Measurements from ENCODE around the gene EXPH5. TPM values are rescaled to one million over a fixed set of nuclear protein-coding genes. Genes with fewer than 3 reads are reported as not detected.

EXPH5 gene
- total RNA-seq, 1 experiment from 2014 or later: 18.3 TPM

DNA sequence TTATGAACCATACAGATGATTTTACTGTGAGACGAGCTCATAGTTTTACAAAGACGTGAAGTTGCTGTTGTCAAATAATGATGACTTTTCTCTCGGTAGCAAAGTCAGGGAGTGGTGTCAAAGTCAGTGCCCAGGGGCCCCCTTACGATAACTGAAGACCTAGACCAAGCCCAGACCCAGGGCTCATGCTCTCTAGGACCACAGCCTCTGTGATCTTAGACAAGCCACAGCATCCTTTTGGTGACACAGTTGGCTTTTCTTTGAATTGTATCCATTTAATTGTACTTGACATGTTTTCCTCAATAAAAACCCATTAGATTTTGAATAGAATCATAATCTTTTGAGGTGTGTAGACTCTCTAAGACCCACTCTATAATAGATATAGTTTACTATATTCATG is 77.4 kb downstream of the EXPH5 start:
- no peaks in the 10 kb centered on the region for H4K20me1 ChIP-seq (ENCODE audit: insufficient read depth)
- RAD21 ChIA-PET (ENCODE audit: low non-redundant PET in 1 of 2, low total read pairs in 2 of 2, uncharacterized antibody in 2 of 2, unreplicated experiment in 2 of 2): no interaction called here
- TF ChIP-seq, protein P1, sequence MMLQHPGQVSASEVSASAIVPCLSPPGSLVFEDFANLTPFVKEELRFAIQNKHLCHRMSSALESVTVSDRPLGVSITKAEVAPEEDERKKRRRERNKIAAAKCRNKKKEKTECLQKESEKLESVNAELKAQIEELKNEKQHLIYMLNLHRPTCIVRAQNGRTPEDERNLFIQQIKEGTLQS (IDR thresholded peaks at IDR 0.05): no peak
- no peak for TF ChIP-seq EZH2 (IDR thresholded peaks at IDR 0.05)
- no peak for TF ChIP-seq POLR2A (IDR thresholded peaks at IDR 0.05; ENCODE audit: borderline replicate concordance, extremely low read depth, insufficient read depth, insufficient read length)
- TF ChIP-seq TCF7L2 (IDR thresholded peaks at IDR 0.05; ENCODE audit: borderline replicate concordance, extremely low read depth, insufficient read depth, insufficient read length): no peak
- no peak for TF ChIP-seq SRF (IDR thresholded peaks at IDR 0.05; ENCODE audit: low read depth)
- TF ChIP-seq EGR1 (IDR thresholded peaks at IDR 0.05; ENCODE audit: low read depth): no peak
- TF ChIP-seq REST (IDR thresholded peaks at IDR 0.05; ENCODE audit: low read depth): no peak
- H2AFZ ChIP-seq (ENCODE audit: low read depth, low read length, poor library complexity, severe bottlenecking): no peak overlapping the region
- H3K9me3 ChIP-seq (ENCODE audit: control insufficient read depth in 1 of 2, insufficient read depth in 1 of 2, low read depth in 1 of 2, low read length in 2 of 2): no peaks in the 10 kb centered on the region
- H3K9me2 ChIP-seq (ENCODE audit: insufficient read depth): no peaks in the 10 kb centered on the region
- H3K36me3 ChIP-seq (ENCODE audit: control insufficient read depth in 1 of 2, insufficient read depth in 2 of 2, low read length in 2 of 2): peaks cover 3 to 17% of the 10 kb centered on the region in 2 experiments; a peak in 2 of 4 replicates
- no peak overlapping the region for H3K9ac ChIP-seq (ENCODE audit: low read length)
- no TSS peak for BruUV-seq (replicated peaks)
- no peak overlapping the region for H3K4me2 ChIP-seq (ENCODE audit: low read length)
- H3K27ac ChIP-seq (ENCODE audit: low read depth, low read length): no peak overlapping the region
- no peaks in the 10 kb centered on the region for H3K27me3 ChIP-seq (ENCODE audit: insufficient read depth, low read length)
- no peaks in the 10 kb centered on the region for H3K4me1 ChIP-seq (ENCODE audit: control insufficient read depth in 1 of 2, insufficient read depth in 2 of 2, low read length in 2 of 2)
- ATAC-seq (no peak), DNase-seq (ENCODE audit: low read depth, low spot score) (no peak)
- POLR2A ChIA-PET: no interaction called here
- H3K79me2 ChIP-seq (ENCODE audit: insufficient read depth, low read length): no peaks in the 10 kb centered on the region
- CTCF ChIA-PET: no interaction called here
- intact Hi-C loops (cut with micrococcal nuclease): no loop called here
- no peak overlapping the region for H3K4me3 ChIP-seq (replicated peaks in 1 of 2; ENCODE audit: low read depth in 1 of 2, low read length in 2 of 2)

Data from HCT116 (cell line).